Choroid plexus epithelial cell (primary cell): ENCODE data around the gene CCR8.

Source experiments
- DNase-seq: peaks from one replicate; pipeline ENCODE4 v3.0.0-alpha.2; 2010; ENCODE audit warnings: low read depth
- H3K4me3 ChIP-seq: 2 replicates; pipeline ENCODE4 v1.5.1; 2011; ENCODE audit warnings: low read depth, mild to moderate bottlenecking, control low read depth, low read length, moderate library complexity
- TF ChIP-seq, protein P1 (sequence below): conservative IDR thresholded peaks from 2 replicates; pipeline ENCODE4 v1.5.1; 2011; ENCODE audit warnings: low read depth, mild to moderate bottlenecking, control low read depth, inconsistent platforms, low read length, moderate library complexity

Gene CCR8

DNA sequence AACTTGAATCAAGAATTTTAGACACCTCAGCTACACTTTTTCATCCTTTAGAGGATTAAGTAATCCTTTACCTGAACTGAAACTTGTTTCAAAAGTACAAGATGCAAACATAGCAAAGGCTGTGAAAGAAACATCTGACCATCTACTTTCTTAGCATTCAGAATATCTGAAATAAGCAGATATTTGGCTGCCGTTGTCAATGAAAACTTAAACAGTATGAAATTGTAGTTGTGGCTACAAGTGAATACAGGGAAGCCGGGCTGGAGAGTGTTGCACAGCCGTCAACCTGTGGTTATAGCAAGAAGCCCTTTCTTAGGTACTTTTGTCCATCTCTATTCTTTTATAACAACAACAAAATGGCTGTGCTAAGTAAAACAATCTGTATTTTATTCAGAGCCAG, 42.7 kb upstream of the CCR8 start:
- no peak overlapping the region for H3K4me3 ChIP-seq
- DNase-seq, result no peak
- TF ChIP-seq, protein P1, sequence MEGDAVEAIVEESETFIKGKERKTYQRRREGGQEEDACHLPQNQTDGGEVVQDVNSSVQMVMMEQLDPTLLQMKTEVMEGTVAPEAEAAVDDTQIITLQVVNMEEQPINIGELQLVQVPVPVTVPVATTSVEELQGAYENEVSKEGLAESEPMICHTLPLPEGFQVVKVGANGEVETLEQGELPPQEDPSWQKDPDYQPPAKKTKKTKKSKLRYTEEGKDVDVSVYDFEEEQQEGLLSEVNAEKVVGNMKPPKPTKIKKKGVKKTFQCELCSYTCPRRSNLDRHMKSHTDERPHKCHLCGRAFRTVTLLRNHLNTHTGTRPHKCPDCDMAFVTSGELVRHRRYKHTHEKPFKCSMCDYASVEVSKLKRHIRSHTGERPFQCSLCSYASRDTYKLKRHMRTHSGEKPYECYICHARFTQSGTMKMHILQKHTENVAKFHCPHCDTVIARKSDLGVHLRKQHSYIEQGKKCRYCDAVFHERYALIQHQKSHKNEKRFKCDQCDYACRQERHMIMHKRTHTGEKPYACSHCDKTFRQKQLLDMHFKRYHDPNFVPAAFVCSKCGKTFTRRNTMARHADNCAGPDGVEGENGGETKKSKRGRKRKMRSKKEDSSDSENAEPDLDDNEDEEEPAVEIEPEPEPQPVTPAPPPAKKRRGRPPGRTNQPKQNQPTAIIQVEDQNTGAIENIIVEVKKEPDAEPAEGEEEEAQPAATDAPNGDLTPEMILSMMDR, result no peak

DNA sequence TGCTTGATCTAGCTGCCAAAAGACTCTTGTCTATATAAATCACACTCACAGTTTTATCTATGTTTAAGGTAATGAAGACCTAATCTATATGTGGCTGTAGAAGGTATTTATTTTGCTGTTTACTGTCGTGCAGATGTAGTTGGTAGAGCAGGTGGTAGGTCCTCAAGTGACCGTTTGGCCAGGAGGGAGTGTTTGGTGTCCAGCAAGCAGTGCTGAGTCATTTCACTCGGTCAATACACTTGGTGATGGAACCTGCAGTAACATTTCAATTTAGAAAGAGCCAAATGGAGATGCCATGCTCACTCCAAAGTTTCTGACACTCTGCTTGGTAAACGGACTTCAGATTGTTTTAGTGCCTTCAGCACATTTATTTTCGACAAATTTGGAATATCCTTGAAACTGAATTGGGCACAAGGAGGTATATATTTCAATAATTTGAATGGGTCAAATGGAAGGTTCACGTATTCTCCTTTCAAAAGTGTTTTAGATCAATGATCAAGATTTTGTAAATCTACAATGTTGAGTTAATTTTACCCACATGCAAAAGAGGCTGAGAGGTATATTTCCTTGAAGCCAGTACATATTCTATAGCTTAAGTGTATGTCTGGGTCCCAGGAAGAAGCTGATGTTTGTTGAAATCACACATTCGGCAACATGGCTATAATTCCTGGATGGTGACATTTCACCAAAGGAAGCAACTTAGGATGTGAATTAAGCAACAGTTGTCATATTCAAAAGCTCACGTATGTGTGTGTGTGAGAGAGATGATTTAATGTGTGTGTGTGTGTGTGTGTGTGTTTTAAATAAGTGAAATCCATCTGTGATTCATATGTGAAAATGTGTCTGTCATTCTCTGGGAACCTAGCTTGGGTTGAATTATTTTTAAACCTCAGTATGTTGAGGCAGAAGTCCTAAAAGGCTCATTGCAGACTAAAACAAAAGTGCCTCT, 42.0 kb upstream of the CCR8 start:
- no peak for DNase-seq
- TF ChIP-seq, protein P1, result no peak
- no peak overlapping the region for H3K4me3 ChIP-seq

DNA sequence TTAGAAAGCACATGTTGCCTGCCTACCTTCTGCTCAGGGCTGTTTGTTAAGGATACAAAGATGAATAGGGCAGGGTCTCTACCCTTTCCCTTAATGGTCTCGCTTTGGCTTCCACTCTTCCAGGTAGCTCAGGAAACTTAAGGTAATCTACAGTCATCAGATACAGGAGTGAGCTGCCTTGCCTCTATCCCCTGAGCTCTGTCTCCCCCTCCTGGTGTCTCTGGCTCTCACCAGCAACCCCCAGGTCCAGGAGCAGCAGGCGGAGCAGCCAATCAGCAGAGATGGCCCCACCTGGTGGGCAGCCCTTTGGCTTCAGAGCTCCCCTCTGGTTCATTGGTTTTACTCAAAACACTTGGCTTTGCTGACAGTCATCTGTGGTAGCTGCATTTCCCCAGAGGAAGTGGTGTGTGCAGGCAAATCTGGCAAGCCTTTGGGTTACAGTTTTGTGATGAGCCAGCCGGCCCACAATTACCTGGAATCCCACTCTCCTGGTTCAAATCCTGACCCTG, 41.2 kb upstream of the CCR8 start:
- H3K4me3 ChIP-seq, result no peak overlapping the region
- DNase-seq, result peak; percentile 86
- TF ChIP-seq, protein P1, result peak; percentile 99

DNA sequence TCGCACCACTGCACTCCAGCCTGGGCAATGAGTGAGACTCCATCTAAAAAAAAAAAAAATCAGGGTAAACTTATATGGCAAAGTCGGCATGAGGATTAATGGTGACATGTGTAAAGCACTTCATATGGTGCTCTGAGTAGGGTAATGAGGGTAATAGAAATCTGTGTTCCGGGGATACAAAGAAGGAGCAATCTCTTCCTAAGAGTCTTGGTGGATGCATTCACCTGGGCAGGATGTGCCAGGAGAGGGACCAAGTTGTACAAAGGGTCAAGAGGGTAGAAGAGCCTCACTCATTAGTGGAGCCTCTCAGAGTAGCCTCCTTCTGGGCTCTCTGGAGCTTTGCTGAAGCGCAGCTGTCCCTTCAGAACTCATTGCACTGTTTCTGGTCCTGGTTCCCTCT, 40.4 kb upstream of the CCR8 start:
- TF ChIP-seq, protein P1, result no peak
- no peak for DNase-seq
- no peak overlapping the region for H3K4me3 ChIP-seq

DNA sequence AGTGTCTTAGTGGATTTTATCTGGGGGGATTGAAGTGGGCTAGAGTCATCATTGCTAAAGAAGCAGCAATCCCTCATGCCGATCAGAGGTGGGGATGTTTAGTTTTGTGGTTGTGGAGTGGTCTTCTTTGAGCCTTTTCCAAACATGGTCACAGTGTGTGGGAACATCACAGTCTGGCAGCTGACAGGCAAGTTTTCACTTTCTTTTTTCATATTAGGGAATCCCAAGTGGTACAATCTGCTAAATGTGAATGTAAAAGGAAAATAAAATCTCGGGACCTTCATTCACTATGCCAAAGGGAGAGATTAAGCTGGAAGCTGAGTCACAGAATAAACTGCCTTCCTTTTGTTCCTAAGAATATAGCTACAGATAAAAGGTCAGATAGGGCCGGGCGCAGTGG, 39.3 kb upstream of the CCR8 start:
- DNase-seq, result peak; percentile 23
- TF ChIP-seq, protein P1, result no peak
- H3K4me3 ChIP-seq, result no peak overlapping the region

DNA sequence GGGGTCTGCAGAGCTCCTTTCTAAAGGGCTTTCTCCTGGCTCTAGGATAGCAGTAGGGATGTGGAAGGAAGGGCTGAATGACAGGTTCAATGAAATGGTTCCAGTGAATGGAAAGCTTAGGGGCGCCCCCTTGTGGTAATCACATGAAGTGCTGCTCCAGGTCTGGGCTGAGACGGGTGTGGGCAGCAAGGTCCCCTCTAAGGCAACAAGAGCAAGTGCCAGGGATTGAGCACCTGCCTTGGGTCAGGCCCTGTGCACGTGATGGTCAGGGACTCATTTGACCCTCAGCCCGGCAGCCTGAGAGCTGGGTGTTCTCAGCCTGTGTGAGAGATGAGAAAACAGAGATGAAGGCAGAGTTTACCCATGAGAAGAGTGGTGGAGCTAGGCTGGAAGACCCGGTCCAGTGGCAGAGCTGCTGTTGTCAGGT, 37.6 kb upstream of the CCR8 start:
- peak; percentile 65 for DNase-seq
- TF ChIP-seq, protein P1, result peak; percentile 90
- no peak overlapping the region for H3K4me3 ChIP-seq
